ENCODE measurements around the gene ATG7. TPM values are rescaled to one million over a fixed set of nuclear protein-coding genes. Genes with fewer than 3 reads are reported as not detected.

The ATG7 gene
- total RNA-seq, 4 donors from 2014 or later: 20.6 to 50.4 (median 39.9) TPM

DNA sequence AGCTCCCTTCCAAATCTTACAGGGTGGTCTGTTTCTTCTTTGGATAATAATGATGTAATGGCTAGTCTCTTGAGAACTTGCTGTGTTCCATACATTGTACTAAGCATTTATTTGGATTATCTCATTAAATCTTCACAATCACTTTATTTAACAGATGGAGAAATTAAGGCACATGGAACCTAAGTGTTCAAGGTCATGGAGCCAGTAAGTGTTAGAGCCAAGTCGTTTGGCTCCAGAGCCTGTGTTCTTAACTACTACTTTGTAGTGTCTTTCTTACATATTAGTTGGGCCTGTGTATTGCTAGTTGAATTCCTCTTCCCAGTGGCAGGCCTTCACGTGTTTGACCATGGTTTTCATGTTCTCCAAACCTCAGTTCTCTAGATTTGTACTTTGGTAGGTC is 177.8 kb downstream of the ATG7 start:
- peaks cover 0 to 21% (median 10%) of the 10 kb centered on the region in 4 donors for H3K4me1 ChIP-seq
- intact Hi-C loops (cut with DNase I): no loop called here
- no peaks in the 10 kb centered on the region for H3K27me3 ChIP-seq
- no peaks in the 10 kb centered on the region for H3K9me3 ChIP-seq
- H3K4me3 ChIP-seq: no peak overlapping the region
- H3K36me3 ChIP-seq: no peaks in the 10 kb centered on the region
- 100% methylated on average over 2 of the region's 2 CpGs for WGBS
- no peak for DNase-seq (ENCODE audit: extremely low spot score)
- TF ChIP-seq POLR2A (IDR thresholded peaks at IDR 0.05; ENCODE audit: low read depth) (no peak), POLR2AphosphoS5 (IDR thresholded peaks at IDR 0.05) (no peak), EP300 (IDR thresholded peaks at IDR 0.05) (no peak)
- TF ChIP-seq, protein P1, sequence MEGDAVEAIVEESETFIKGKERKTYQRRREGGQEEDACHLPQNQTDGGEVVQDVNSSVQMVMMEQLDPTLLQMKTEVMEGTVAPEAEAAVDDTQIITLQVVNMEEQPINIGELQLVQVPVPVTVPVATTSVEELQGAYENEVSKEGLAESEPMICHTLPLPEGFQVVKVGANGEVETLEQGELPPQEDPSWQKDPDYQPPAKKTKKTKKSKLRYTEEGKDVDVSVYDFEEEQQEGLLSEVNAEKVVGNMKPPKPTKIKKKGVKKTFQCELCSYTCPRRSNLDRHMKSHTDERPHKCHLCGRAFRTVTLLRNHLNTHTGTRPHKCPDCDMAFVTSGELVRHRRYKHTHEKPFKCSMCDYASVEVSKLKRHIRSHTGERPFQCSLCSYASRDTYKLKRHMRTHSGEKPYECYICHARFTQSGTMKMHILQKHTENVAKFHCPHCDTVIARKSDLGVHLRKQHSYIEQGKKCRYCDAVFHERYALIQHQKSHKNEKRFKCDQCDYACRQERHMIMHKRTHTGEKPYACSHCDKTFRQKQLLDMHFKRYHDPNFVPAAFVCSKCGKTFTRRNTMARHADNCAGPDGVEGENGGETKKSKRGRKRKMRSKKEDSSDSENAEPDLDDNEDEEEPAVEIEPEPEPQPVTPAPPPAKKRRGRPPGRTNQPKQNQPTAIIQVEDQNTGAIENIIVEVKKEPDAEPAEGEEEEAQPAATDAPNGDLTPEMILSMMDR (IDR thresholded peaks at IDR 0.05): no peak
- no peak overlapping the region for H3K27ac ChIP-seq (replicated peaks in 1 of 4)

DNA sequence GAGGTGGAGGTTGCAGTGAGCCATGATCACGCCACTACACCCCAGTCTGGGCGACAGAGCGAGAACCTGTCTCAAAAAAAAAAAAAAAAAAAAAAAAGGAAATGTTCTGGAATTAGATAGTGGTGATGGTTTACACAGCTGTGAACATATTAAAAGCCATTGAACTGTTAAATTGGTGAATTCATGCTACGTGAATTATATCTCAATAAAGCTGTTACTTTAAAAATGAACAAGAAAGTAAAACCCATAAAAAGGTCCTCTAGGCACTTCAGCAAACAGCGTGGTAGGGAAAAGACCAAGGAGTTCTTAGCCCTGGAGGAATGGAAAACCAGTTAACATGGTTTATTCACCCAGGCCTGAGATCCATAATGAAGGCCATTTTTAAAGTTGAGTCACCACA is 180.1 kb downstream of the ATG7 start:
- TF ChIP-seq POLR2AphosphoS5 (IDR thresholded peaks at IDR 0.05) (no peak), POLR2A (IDR thresholded peaks at IDR 0.05; ENCODE audit: low read depth) (no peak), EP300 (IDR thresholded peaks at IDR 0.05) (no peak)
- TF ChIP-seq, protein P1 (IDR thresholded peaks at IDR 0.05): no peak
- WGBS: 94% methylated on average over 5 of the region's 5 CpGs
- H3K4me3 ChIP-seq: no peak overlapping the region
- intact Hi-C loops (cut with DNase I): no loop called here
- H3K4me1 ChIP-seq: peaks cover 0 to 12% (median 10%) of the 10 kb centered on the region in 4 donors
- no peak for DNase-seq (ENCODE audit: extremely low spot score)
- H3K27me3 ChIP-seq: no peaks in the 10 kb centered on the region
- H3K27ac ChIP-seq (replicated peaks in 1 of 4): no peak overlapping the region
- H3K9me3 ChIP-seq: no peaks in the 10 kb centered on the region
- no peaks in the 10 kb centered on the region for H3K36me3 ChIP-seq

DNA sequence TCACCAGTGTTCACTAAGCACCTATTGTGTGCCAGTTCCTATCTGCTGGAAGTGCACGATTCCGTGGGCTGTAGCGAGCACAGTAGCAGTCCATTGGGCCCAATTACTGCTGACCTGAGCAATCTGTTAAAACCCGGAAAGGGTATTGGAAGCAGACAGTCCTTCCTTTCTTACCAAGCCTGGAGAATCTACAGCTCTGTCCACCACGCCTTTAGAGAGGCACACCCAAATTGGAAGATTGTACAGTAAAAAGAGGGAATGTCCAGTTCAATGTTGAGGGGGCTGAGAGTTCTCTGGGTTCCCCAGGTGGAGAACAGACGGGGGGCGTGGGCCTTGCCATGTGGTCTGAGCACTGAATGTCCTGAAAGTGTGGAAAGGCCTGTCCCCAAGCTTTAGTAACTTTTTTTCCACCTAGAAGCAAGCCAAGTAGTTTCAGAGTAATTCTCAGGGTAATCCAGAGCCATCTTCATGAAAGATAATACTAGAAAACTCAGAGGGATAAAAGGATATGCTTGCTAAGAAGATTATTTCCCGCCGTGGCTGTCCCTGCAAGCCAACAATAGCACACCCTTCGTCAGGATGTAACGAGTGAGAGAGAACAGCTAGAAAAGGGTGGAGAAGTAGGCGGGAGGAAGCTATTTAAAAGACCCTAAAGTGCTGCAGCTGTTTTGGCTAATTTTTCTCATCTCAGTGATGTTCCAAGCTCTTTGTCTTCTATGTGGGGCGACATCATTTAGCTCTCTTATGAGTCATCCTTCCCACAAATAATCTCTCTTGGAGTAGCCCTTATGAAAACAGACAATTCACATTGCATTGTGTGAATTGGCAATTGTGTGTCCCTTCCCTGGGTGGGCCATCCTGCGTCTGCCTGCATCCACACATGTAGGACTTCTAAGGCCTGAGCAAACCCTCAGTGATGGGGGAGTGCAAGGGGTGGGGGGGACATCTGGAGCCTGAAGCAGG is 181.0 kb downstream of the ATG7 start:
- Histone ChIP-seq H3K9me3 (no peaks in the 10 kb centered on the region), H3K4me3 (no peak overlapping the region), H3K27me3 (no peaks in the 10 kb centered on the region), H3K36me3 (no peaks in the 10 kb centered on the region), H3K4me1 (peaks cover 0 to 12% (median 10%) of the 10 kb centered on the region in 4 donors), H3K27ac (replicated peaks in 1 of 4) (peak overlapping the region in 3 of 4 donors; percentile 48 to 60 (median 56))
- no peak for DNase-seq (ENCODE audit: extremely low spot score)
- WGBS: 64% methylated on average over 14 of the region's 14 CpGs
- intact Hi-C loops (cut with DNase I): no loop called here
- TF ChIP-seq, protein P1 (IDR thresholded peaks at IDR 0.05): no peak
- TF ChIP-seq EP300 (IDR thresholded peaks at IDR 0.05) (no peak), POLR2AphosphoS5 (IDR thresholded peaks at IDR 0.05) (no peak)

DNA sequence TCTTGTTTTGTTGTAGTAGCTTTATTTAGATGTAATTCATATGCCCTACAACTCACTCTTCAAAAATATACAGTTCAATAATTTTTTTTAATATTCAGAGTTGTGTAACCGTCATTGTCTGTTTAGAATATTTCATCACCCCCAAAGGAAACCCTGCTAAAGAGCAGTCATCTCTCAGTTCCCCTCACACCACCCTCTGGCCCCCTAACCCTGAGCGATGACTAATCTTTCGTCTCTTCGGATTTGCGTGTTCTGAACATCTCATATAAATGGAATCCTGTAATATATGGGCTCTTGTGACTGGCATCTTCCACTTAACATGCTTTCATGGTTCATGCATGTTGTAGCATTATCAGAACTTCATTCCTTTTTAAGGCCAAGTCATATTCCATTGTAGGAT is 183.8 kb downstream of the ATG7 start:
- H3K4me1 ChIP-seq: peaks cover 0 to 12% (median 10%) of the 10 kb centered on the region in 4 donors
- 90% methylated on average over 5 of the region's 5 CpGs for WGBS
- H3K36me3 ChIP-seq: no peaks in the 10 kb centered on the region
- H3K27ac ChIP-seq (replicated peaks in 1 of 4): no peak overlapping the region
- H3K4me3 ChIP-seq: no peak overlapping the region
- no peak for DNase-seq (ENCODE audit: extremely low spot score)
- intact Hi-C loops (cut with DNase I): no loop called here
- no peaks in the 10 kb centered on the region for H3K27me3 ChIP-seq
- TF ChIP-seq POLR2AphosphoS5 (IDR thresholded peaks at IDR 0.05) (no peak), EP300 (IDR thresholded peaks at IDR 0.05) (no peak), POLR2A (IDR thresholded peaks at IDR 0.05; ENCODE audit: low read depth) (no peak)
- TF ChIP-seq, protein P1 (IDR thresholded peaks at IDR 0.05): no peak
- no peaks in the 10 kb centered on the region for H3K9me3 ChIP-seq
